HG03196 (cell line): ENCODE data around the gene GCNT1.
"Not testable (repeated sequence)": the region's sequence is repeated elsewhere in the genome, so short reads cannot be mapped to it uniquely, and the experiment has no call there.

ENCODE experiments used
- ATAC-seq: cut with Tn5 transposase; IDR thresholded peaks from one replicate; pipeline ENCODE4 v1.9.1; 2021; ENCODE audit not compliant: unreplicated experiment

The GCNT1 gene

GRCh38 chr9:76530458-76531110 lies 71.6 kb downstream of the GCNT1 start:
- ATAC-seq, result no peak

GRCh38 chr9:76531231-76531780 lies 72.3 kb downstream of the GCNT1 start:
- no peak for ATAC-seq

GRCh38 chr9:76532877-76533276 lies 73.9 kb downstream of the GCNT1 start:
- ATAC-seq, result not testable (repeated sequence)

- no peak for ATAC-seq
These were observed 75.0 kb downstream of the GCNT1 start for GRCh38 chr9:76534026-76534425.

- no peak for ATAC-seq
These were observed 78.2 kb downstream of the GCNT1 start for GRCh38 chr9:76537150-76537646.

GRCh38 chr9:76539180-76539579 lies 80.2 kb downstream of the GCNT1 start:
- no peak for ATAC-seq

- no peak for ATAC-seq
These were observed 83.4 kb downstream of the GCNT1 start for GRCh38 chr9:76542360-76542759.

- no peak for ATAC-seq
These were observed 86.2 kb downstream of the GCNT1 start for GRCh38 chr9:76545191-76545590.

- ATAC-seq, result no peak
These were observed 93.2 kb downstream of the GCNT1 start for GRCh38 chr9:76552181-76552580.

- no peak for ATAC-seq
These were observed 93.9 kb downstream of the GCNT1 start for GRCh38 chr9:76552751-76553455.

- ATAC-seq, result no peak
These were observed 94.7 kb downstream of the GCNT1 start for GRCh38 chr9:76553680-76554079.
